OCI-LY1 (cell line): ENCODE results near the gene NSD1.

ENCODE experiments used
- H2AFZ ChIP-seq: fragments of 200-600 bp; sonication (generic), shearing (Covaris generic); 2 replicates; pipeline ENCODE4 v1.6.0; 2014; ENCODE audit warnings: antibody characterized with exemption, mild to moderate bottlenecking, low read length
- H3F3A ChIP-seq: fragments of 200-600 bp; sonication (generic), shearing (Covaris generic); 2 replicates; pipeline ENCODE4 v1.6.0; 2014; ENCODE audit warnings: mild to moderate bottlenecking, antibody characterized with exemption, low read length, moderate library complexity; ENCODE audit not compliant: insufficient read depth
- H3K27ac ChIP-seq: fragments of 200-600 bp; sonication (generic); 2 replicates; pipeline ENCODE4 v1.5.1; 2014; ENCODE audit warnings: low read length, mixed run types, mild to moderate bottlenecking, low read depth; ENCODE audit not compliant: poor library complexity, severe bottlenecking
- H3K27me3 ChIP-seq: fragments of 200-600 bp; sonication (generic); 2 replicates; pipeline ENCODE4 v1.6.0; 2014; ENCODE audit warnings: antibody characterized with exemption, mild to moderate bottlenecking, low read length, moderate library complexity; ENCODE audit not compliant: insufficient read depth
- H3K36me3 ChIP-seq: fragments of 200-600 bp; sonication (generic); 2 replicates; pipeline ENCODE4 v1.6.1; 2014; ENCODE audit warnings: mild to moderate bottlenecking, antibody characterized with exemption, low read length, moderate library complexity, mixed read lengths; ENCODE audit not compliant: insufficient read depth
- H3K4me1 ChIP-seq: fragments of 200-600 bp; sonication (generic); 2 replicates; pipeline ENCODE4 v1.5.1; 2014; ENCODE audit warnings: mild to moderate bottlenecking, low read length, moderate library complexity; ENCODE audit not compliant: insufficient read depth, severe bottlenecking
- H3K4me2 ChIP-seq: fragments of 200-600 bp; sonication (generic), shearing (Covaris generic); 2 replicates; pipeline ENCODE4 v1.6.1; 2014; ENCODE audit warnings: low read length
- H3K4me3 ChIP-seq: fragments of 200-600 bp; sonication (generic); 2 replicates; pipeline ENCODE4 v1.5.1; 2014; ENCODE audit warnings: low read length, low read depth, mild to moderate bottlenecking, mixed read lengths; ENCODE audit not compliant: poor library complexity, severe bottlenecking
- H3K79me2 ChIP-seq: fragments of 200-600 bp; shearing (Covaris generic); 2 replicates; pipeline ENCODE4 v1.6.1; 2016; ENCODE audit warnings: mixed run types, low read length, mixed read lengths; ENCODE audit not compliant: insufficient read depth
- H3K9ac ChIP-seq: fragments of 200-600 bp; sonication (generic), shearing (Covaris generic); 2 replicates; pipeline ENCODE4 v1.6.1; 2014; ENCODE audit warnings: mild to moderate bottlenecking, low read length, mixed read lengths
- H3K9me2 ChIP-seq: fragments of 200-600 bp; sonication (generic), shearing (Covaris generic); 2 replicates; pipeline ENCODE4 v1.6.1; 2014; ENCODE audit warnings: low read depth, mild to moderate bottlenecking, low read length, mixed read lengths
- H3K9me3 ChIP-seq: fragments of 200-600 bp; shearing (Covaris generic); 2 replicates; pipeline ENCODE4 v1.6.1; 2014; ENCODE audit warnings: low read length, mixed read lengths
- H4K20me1 ChIP-seq: fragments of 200-600 bp; sonication (generic), shearing (Covaris generic); 2 replicates; pipeline ENCODE4 v1.6.0; 2016; ENCODE audit warnings: mild to moderate bottlenecking, low read length; ENCODE audit not compliant: insufficient read depth
- EZH2 ChIP-seq: fragments of 200-600 bp; sonication (generic), shearing (Covaris generic); IDR thresholded peaks from 2 replicates; pipeline ENCODE4 v1.8.0; 2017; ENCODE audit warnings: borderline replicate concordance, mixed run types, mild to moderate bottlenecking, antibody characterized with exemption, low read length, moderate library complexity, mixed read lengths
- TF ChIP-seq, protein P1 (sequence below): fragments of 200-600 bp; sonication (generic), shearing (Covaris generic); IDR thresholded peaks from 2 replicates; pipeline ENCODE4 v1.5.1; 2017; ENCODE audit warnings: mild to moderate bottlenecking, antibody characterized with exemption, low read length, moderate library complexity, mixed read lengths

Gene NSD1

GRCh38 chr5:177334155-177334551, 200.6 kb downstream of the NSD1 start:
- Histone ChIP-seq H3K79me2 (0 out of 2 replicates have a peak, but pooled peaks cover under 1% of the 10 kb centered on the region), H3K4me1 (no peaks in the 10 kb centered on the region), H3K36me3 (peaks cover 85% of the 10 kb centered on the region), H3K9me3 (no peaks in the 10 kb centered on the region), H2AFZ (no peak overlapping the region), H3K9ac (no peak overlapping the region), H3K27ac (no peak overlapping the region), H3K4me3 (no peak overlapping the region), H3F3A (no peaks in the 10 kb centered on the region), H3K4me2 (no peak overlapping the region), H3K27me3 (no peaks in the 10 kb centered on the region), H4K20me1 (no peaks in the 10 kb centered on the region), H3K9me2 (no peaks in the 10 kb centered on the region)
- TF ChIP-seq EZH2 = no peak
- TF ChIP-seq, protein P1, sequence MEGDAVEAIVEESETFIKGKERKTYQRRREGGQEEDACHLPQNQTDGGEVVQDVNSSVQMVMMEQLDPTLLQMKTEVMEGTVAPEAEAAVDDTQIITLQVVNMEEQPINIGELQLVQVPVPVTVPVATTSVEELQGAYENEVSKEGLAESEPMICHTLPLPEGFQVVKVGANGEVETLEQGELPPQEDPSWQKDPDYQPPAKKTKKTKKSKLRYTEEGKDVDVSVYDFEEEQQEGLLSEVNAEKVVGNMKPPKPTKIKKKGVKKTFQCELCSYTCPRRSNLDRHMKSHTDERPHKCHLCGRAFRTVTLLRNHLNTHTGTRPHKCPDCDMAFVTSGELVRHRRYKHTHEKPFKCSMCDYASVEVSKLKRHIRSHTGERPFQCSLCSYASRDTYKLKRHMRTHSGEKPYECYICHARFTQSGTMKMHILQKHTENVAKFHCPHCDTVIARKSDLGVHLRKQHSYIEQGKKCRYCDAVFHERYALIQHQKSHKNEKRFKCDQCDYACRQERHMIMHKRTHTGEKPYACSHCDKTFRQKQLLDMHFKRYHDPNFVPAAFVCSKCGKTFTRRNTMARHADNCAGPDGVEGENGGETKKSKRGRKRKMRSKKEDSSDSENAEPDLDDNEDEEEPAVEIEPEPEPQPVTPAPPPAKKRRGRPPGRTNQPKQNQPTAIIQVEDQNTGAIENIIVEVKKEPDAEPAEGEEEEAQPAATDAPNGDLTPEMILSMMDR = no peak

GRCh38 chr5:177334781-177335700, 201.5 kb downstream of the NSD1 start:
- Histone ChIP-seq H4K20me1 (no peaks in the 10 kb centered on the region), H3K4me3 (no peak overlapping the region), H3K4me1 (no peaks in the 10 kb centered on the region), H3K27ac (no peak overlapping the region), H3F3A (no peaks in the 10 kb centered on the region), H2AFZ (no peak overlapping the region), H3K9ac (no peak overlapping the region), H3K9me2 (no peaks in the 10 kb centered on the region), H3K79me2 (peaks cover 7% of the 10 kb centered on the region; the same call in 1 of the 2 replicates), H3K27me3 (no peaks in the 10 kb centered on the region), H3K36me3 (peaks cover 93% of the 10 kb centered on the region), H3K9me3 (no peaks in the 10 kb centered on the region), H3K4me2 (no peak overlapping the region)
- TF ChIP-seq EZH2 = no peak
- TF ChIP-seq, protein P1 = no peak

DNA sequence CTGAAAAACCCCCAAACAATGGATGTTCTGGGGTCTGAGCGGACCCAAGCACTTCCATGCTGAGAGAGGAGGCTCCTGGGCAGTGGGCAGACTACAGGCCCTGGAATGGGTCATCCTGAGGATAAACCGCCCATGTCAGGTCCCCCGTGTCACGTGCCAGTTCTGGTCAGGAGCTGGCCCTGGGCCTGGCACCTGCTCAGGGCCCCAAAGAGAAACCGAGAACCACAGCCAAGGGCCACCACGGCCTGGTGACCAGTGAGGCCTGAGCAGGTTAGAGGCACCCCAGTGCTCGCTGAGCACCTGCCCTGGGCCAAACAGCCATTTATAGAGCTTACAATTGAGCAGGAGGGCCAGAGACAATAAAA, 202.1 kb downstream of the NSD1 start:
- H3F3A ChIP-seq = no peaks in the 10 kb centered on the region

More for the DNA sequence above, 202.1 kb downstream of the NSD1 start:
- Histone ChIP-seq H3K27ac (no peak overlapping the region), H3K4me3 (no peak overlapping the region), H3K4me1 (no peaks in the 10 kb centered on the region), H3K9me3 (no peaks in the 10 kb centered on the region), H3K36me3 (peaks cover 94% of the 10 kb centered on the region), H3K79me2 (peaks cover 7% of the 10 kb centered on the region; the same call in 1 of the 2 replicates), H2AFZ (no peak overlapping the region), H3K27me3 (no peaks in the 10 kb centered on the region), H3K9me2 (no peaks in the 10 kb centered on the region), H3K4me2 (no peak overlapping the region), H3K9ac (no peak overlapping the region), H4K20me1 (no peaks in the 10 kb centered on the region)
- TF ChIP-seq EZH2 = no peak
- TF ChIP-seq, protein P1 = no peak
